GM10266 (cell line): Measurements from ENCODE around the gene UNCX.
"Not testable (repeated sequence)": the region's sequence is repeated elsewhere in the genome, so short reads cannot be mapped to it uniquely, and the experiment has no call there.

Source experiments
- DNase-seq: peaks from one replicate; pipeline ENCODE4 v3.0.0; 2012; ENCODE audit errors: extremely low spot score
- CTCF ChIP-seq: IDR thresholded peaks from 2 replicates; pipeline ENCODE4 v1.5.1; 2012; ENCODE audit warnings: mild to moderate bottlenecking, low read depth; ENCODE audit not compliant: control insufficient read depth, insufficient read depth; ENCODE audit errors: missing control alignments

The UNCX gene

GRCh38 chr7:1278543-1278942 is 45.9 kb downstream of the UNCX start:
- DNase-seq, result no peak
- TF ChIP-seq CTCF, result no peak

- no peak for TF ChIP-seq CTCF
- DNase-seq, result no peak
Observed at GRCh38 chr7:1279041-1279440, 46.4 kb downstream of the UNCX start.

- DNase-seq, result not testable (repeated sequence)
Observed at GRCh38 chr7:1279895-1280294, 47.2 kb downstream of the UNCX start.

GRCh38 chr7:1281068-1281467 is 48.4 kb downstream of the UNCX start:
- no peak for TF ChIP-seq CTCF
- no peak for DNase-seq

- no peak for TF ChIP-seq CTCF
- DNase-seq, result no peak
Observed at GRCh38 chr7:1282679-1283078, 50.0 kb downstream of the UNCX start.

GRCh38 chr7:1283337-1283736 is 50.7 kb downstream of the UNCX start:
- TF ChIP-seq CTCF, result no peak
- no peak for DNase-seq

GRCh38 chr7:1283941-1284742 is 51.5 kb downstream of the UNCX start:
- TF ChIP-seq CTCF, result no peak
- no peak for DNase-seq
